Activated T-cell treated with anti-CD3 and anti-CD28 coated beads for 4 hours (primary cell): ENCODE measurements around the gene GIGYF1.

Experiments used
- DNase-seq: peaks from one replicate; pipeline ENCODE4 v3.0.0-alpha.2; 2020

Gene GIGYF1

GRCh38 chr7:100683659-100684533 is 10.2 kb downstream of the GIGYF1 start:
- no peak for DNase-seq

GRCh38 chr7:100682991-100683658 is 10.9 kb downstream of the GIGYF1 start:
- DNase-seq: no peak

- peak; percentile 32 for DNase-seq
Observed at GRCh38 chr7:100682228-100682741, 11.8 kb downstream of the GIGYF1 start.

- no peak for DNase-seq
Observed at GRCh38 chr7:100681491-100682227, 12.4 kb downstream of the GIGYF1 start.

- DNase-seq: no peak
Observed at GRCh38 chr7:100680576-100681271, 13.3 kb downstream of the GIGYF1 start.

GRCh38 chr7:100679927-100680575 is 14.0 kb downstream of the GIGYF1 start:
- DNase-seq: no peak

GRCh38 chr7:100679129-100679926 is 14.7 kb downstream of the GIGYF1 start:
- no peak for DNase-seq

- no peak for DNase-seq
Observed at GRCh38 chr7:100678291-100678984, 15.6 kb downstream of the GIGYF1 start.

GRCh38 chr7:100677308-100678267 is 16.5 kb downstream of the GIGYF1 start:
- no peak for DNase-seq

GRCh38 chr7:100676501-100677306 is 17.3 kb downstream of the GIGYF1 start:
- DNase-seq: no peak

GRCh38 chr7:100675581-100676350 is 18.3 kb downstream of the GIGYF1 start:
- DNase-seq: peak; percentile 73

- peak; percentile 28 for DNase-seq
Observed at GRCh38 chr7:100675105-100675451, 19.0 kb downstream of the GIGYF1 start.

- no peak for DNase-seq
Observed at GRCh38 chr7:100674411-100675104, 19.5 kb downstream of the GIGYF1 start.

GRCh38 chr7:100673942-100674410 is 20.1 kb downstream of the GIGYF1 start:
- peak; percentile 23 for DNase-seq

GRCh38 chr7:100673302-100673941 is 20.6 kb downstream of the GIGYF1 start, which contains the start of gene GNB2:
GNB2 (plus strand) TSS chr7:100673740; CDS start chr7:100676266, 2,526 bp downstream.
- peak; percentile 99 for DNase-seq
